CD4-positive, alpha-beta T cell treated with Interleukin-10 for 1 hour (primary cell): ENCODE measurements around the gene SLC37A1.

ENCODE experiments used
- DNase-seq: peaks from one replicate; pipeline ENCODE4 v3.0.0-alpha.2; 2020

The SLC37A1 gene

DNA sequence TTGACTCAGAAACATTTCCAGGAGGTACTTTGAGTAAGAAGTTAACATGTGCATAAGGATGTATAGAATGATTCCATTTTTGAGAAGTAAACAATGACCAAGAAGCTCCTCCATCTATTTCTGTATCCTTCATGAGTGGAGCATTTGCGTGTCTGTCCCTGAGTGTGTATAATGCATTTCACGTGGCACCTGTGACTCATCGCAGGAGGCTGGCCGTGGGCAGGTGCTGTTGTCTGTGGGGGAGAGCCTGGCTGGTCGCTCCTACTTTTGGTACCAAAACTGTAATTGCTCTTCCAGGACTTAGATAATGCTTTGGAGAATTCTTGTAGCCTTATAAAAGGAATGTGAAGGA, 16.5 kb downstream of the SLC37A1 start:
- no peak for DNase-seq

DNA sequence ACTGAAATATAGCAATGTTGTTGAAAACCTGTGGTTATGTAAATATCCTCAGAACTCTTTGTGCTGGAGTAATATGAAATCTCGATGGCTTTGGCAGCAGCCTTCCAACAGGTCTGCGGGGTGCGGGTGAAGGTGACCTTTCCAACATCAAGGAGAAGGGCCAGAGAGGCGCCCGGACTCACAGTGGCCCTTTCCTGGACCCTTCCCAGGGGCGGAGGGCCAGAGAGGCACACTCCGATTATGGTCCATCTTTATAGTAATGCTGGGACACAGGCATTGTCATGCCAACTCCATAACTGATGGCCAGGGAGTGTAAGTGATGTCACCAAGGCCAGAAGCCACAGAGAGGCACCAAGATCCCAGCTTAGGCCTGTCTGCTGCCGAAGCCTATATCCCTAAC, 18.1 kb downstream of the SLC37A1 start:
- no peak for DNase-seq

DNA sequence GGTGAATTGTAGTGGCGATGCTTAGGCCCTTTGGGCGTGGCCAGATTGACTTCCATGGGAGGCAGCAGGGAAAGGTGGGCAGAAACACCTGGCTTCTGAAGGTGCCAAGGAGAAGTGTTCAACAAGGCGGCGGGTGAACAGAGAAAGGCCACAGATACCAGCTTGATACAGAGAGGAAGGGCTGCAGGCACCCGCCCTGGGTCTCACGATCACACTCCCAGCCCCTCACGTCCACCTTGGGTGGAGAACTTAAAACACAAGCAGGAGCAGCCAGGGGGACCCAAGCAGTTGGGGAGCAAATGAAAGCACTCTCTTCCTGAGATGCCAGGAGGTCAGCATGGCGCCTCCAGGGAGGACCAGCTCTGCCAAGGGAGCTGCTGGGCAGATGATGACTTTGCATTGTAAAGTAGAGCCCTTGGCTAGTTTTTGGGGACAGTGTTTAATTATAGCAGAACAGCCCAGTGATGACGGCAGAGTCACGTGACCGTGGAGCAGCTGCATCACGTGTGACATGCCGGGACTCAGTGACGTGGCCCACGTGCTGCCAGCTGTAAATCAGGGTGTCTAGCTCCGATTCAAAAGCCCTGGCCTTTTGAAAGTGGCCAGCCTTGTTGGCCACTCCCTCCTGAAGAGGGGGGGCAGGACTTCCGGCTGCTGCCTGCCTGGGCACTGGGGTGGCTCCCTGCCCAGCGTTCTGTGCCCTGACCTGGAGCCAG, 19.0 kb downstream of the SLC37A1 start:
- DNase-seq = no peak

DNA sequence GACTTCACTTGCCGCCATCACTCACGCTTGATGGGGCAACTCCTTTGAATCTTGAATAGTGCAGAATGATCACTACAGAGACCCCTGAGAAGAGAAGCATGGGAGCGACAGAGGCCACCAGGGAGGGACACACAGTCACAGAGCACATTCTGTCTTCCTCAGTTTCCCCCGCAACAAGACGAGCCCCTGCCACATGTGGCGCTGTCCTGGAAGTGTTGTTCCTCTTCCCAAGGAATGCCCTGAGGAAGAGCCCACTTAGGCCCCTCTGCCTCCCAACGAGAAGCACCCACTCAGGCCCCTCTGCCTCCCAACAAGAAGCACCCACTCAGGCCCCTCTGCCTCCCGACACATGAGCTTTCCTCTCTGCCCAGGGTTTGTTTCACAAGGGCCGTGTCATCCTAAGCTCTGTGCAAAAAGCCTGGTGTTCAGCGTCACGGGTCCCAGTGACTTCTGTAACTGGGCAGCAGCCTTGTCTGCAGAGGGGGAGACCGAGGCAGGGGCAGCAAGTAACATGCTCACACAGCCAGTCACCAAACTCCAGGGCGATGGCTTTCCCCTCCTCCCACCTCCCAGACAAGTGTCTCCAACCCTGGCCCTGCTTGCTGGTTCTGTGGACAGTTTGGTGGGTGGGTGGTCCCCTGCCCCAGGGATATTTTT, 19.8 kb downstream of the SLC37A1 start:
- no peak for DNase-seq

DNA sequence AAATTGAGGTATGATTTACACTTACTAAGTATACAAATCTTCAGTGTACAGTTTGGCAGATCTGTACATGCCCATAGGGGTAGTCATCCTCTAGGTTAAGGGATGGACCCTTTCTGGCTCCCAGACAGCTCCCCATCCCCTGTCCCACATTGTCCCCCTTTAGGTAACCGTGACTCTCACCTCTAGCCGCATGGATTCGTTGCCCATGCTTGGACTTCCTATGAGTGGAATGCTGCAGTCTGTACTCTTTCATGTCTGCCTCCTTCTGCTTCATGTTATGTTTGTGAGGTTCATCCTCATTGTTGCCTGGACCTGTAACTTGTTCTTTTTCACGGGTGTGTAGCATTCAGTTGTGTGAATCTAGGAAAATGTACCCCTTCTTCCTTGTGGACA, 20.3 kb downstream of the SLC37A1 start:
- DNase-seq = no peak

DNA sequence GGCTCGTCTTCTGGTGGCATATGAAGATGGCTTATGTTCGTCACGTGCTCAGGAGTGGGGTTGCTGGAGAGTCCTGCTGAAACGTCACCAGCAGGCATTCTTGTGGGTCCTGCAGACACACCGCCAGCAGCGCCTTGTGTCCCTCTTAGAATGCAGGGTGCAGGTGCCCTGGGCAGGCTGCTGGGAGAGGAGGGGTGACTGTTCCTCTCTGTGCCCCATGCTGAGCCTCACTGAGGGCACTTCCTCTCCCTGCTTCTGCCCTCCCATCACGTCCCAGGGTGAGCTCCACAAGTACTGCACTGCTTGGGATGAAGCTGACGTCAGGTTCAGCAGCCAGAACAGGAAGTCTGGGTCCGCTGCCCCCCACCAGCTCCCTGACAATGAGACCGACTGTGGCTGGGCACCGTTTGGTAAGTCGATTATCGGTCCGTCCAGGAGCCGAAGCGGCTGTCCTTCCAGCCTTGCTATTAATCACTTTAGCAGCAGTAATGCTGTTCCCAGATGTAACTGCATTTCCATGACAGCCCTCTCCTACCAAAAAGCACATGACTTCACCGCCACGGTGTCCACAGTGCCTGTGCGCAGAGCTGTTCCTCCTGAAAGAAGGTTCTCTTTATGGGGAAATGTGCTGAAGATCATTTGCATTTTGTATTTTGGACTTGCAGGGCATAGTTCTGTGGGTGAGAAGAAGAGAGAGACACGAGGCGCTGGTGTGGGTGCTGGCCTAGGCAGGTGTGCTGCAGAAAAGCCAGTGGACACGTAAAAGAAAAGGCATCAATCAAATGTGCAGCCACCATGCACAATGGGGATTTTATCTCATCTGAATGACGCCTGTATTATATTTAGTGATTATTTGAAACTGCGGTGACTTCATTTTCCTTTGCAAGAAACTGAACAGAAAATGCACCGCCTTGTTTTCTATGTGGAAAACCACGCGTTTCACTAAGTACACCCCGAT, 21.0 kb downstream of the SLC37A1 start:
- DNase-seq = no peak

DNA sequence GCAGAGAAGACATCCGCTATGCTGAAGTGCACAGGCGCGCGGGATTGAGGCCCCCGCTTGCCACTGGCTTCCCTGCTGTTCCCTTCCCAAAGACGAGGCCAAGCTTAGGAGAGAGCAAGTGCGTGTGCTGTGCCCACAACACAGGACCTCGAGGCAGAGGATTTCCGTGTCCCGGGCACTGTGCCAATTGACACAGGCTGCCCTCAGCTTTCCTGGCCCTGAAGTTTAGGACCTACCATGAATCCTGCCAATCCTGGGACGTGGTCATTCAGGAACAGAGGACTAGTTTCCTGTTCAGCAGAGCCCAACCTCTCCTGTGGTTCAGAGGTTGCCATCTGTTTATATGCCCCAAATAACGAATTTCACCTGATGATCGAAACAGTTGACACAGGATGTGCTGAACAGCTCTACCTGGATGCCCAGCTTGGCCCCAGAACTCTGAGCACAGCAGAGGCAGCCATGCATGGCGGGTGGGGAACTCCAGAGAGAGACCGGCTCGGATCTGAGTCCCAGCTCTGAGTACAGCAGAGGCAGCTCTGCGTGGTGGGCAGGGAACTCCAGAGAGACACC, 22.0 kb downstream of the SLC37A1 start:
- DNase-seq = no peak

DNA sequence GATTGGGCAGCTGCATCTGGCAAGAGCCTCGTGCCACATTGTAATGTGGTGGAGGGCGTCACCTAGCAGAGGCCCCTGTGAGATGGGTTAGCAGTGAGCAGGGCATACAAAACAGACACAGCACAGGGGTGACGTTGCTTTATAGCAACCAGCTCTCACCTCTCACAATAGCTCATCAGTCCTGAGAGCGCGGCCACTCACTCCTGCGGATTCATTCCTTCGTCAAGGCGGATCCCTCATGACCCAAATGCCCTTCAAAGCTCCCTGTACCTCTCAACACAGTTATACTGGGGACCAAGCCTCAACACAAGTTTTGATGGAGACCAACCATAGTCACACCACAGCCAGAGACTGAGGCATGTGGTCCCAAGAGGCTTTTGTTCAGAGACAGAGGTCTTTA, 22.9 kb downstream of the SLC37A1 start:
- no peak for DNase-seq

DNA sequence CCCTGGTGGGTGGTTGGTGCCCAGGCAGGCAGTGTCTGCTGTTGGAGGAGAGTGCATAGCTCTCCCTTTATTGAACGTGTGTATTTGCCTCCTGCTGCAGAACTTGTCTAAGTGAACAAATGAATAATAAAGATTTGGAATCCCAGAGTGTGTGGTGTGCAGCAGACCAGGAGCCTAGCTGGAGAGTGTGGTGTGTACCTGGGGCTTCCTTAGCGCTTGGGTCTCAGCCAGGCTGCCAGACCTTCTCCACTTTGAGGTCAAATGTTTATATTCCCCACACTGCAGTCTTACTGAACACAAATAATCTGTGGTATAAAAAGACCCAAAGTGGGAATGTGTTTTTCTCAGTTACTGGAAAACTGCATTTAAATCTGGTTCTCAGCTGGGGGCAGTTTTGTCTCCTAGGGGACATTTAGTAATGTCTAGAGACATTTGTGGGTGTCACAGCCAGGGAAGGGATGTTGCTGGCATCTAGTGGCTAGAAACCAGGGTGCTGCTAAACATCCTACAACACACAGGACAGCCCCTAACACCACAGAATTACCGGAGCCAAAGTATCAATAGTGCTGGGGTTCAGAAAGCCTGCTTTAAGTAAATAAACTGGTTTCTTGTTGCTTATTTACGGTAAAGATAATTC, 23.6 kb downstream of the SLC37A1 start:
- DNase-seq = peak; percentile 40

DNA sequence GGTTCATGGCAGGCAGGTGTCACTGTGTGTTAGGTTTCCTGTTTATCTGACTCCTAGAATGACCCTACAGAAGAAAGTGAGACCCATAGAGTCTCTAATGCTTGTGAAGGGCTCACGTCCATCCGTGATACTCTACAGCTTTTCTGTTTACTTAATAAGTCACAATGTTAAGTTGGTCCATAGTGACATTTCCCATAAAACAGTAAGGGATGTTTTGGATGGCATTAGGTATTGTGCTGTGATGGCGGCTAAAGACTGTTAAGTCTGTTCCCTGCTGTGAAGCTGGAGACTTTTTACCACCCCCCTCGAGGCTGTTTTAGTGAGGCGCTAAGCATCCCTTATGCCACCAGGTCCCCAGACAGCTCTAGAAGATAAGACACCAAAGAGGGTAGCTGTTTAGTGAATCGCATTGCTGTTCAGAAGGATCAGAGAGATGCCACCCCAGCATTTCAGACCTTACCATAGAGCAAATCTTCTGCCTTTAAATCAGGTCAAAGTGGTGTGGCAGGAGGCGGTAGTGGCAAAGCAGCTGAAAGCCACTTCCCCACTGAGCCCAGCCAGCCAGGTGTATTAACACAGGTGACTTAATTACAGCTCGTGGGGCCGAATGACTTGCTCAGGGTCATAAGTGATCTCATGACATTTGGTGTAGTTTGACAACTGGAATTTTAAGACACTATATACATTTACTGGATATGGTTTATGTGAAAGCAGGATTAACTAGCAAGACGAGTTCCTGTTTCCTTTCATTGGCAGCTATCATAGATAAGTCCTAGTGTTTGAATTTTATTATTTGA, 25.0 kb downstream of the SLC37A1 start:
- DNase-seq = no peak

DNA sequence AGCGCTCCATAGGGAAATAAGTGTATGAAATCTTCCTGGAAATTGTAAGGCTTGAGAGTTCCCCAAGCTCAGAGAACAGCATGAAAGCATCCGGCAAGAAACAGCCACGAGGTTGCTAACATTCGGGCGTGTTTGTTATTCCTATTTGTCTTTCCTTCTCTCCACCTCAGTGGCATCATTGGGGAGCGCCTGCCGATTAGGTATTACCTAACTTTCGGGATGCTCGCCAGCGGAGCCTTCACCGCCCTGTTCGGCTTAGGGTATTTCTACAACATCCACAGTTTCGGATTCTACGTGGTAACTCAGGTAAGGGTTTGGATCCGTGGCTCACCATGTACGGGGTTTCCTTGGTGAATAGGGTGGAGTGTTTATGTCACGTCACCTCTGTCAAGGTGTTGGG, 25.7 kb downstream of the SLC37A1 start:
- DNase-seq = no peak

DNA sequence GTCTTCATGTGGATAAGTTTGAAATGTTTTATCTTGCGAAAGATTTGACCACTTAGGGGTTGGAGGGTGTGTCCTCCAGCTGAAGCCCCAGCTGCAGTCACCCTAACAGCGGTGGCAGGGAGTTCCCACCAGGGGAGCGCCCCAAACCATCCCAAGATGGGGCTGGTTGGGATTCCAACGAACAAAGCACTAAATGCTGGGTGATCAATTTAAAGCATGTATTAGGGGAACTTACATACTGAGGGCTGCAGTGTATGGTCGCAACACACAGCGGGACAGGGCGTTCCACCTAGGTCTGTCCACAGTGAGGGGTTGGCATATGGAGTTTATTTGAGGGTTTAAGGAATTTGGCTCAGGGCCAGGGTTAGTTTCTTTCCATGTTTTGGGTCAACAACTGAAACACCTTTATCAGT, 26.3 kb downstream of the SLC37A1 start:
- DNase-seq = no peak

DNA sequence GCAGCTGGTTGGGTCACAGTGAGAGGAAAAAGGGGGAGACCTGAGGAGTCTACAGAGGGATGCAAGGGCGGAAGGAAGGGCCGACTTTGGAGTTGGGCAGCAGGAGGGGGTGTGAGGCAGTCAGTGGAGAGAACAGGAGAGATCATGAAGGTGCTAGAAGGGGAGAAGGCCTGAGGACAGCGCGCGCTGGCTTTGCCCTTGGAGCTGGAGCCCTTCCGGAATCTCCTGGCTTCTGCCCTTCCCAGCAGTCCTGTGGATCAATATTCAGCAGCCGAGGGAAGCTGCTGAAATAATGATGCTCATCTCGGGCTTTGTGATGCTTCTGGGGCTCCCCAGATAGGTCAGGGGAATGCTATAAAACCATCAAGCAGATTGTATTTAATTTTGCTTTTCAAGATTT, 26.7 kb downstream of the SLC37A1 start:
- DNase-seq = no peak

DNA sequence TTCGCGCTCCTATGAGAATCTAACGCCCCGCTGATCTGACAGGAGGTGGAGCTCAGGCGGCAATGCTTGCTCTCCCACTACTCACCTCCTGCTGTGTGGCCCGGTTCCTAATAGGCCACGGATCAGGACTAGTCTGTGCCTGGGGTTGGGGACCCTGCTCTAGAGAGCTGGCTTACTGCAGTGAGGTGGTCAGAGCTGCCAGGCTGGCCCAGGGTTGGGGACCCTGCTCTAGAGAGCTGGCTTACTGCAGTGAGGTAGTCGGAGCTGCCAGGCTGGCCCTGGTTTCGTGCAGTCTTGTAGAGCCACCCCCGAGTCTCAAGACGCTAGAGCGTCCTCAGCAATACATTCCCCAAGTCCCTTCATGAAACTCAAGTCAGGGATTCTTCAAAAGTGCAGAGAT, 27.5 kb downstream of the SLC37A1 start:
- DNase-seq = no peak

DNA sequence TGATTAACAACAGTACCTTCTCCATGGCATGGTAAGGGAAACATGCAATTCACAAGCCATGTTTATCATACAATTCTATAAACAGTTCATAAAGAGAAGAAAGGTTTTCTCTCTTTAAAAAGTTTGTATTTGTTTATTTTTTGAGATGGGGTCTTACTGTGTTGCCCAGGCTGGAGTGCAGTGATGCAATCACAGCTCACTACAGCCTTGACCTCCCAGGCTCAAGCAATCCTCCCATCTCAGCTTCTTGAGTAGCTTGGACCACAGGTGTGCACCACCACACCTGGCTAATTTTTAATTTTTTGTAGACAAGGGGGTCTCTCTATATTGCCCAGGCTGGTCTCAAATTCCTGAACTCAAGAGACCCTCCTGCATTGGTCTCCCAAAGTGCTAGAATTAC, 28.0 kb downstream of the SLC37A1 start:
- DNase-seq = no peak

DNA sequence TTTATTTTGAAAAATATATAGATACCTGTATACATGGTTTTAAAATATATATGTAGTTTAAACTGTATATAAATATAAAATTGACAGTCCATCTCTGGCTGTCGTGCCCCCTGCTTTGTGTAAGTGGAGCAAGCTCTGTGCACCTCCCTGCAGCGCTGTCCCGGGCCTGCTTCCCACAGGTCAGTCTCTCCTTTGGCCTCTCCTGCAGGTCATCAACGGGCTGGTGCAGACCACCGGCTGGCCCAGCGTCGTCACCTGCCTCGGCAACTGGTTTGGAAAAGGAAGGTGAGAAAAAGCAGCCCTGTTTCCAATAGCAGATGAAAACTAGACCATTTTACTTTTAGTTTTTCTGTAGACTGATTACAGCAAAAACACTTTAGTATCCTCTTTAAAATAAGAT, 28.5 kb downstream of the SLC37A1 start:
- DNase-seq = no peak

DNA sequence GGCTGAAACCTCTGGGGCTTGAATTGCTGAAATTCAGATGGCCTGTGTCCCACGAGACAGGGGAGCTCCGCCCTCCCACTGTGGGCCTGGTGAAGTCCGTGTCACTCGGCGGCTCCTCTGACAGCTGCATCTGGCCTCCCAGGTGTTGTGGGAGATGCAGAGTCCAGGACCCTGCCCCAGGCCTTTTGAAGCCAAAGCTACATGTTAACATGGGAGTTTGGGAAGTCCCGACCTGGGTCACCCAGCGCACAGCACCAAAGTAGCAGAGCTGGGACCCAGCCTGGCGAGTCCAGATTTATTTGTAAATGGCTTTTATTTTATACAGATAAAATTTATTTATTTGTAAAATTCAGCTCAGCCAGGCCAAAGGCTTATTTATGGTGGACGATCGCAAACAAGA, 28.9 kb downstream of the SLC37A1 start:
- no peak for DNase-seq

DNA sequence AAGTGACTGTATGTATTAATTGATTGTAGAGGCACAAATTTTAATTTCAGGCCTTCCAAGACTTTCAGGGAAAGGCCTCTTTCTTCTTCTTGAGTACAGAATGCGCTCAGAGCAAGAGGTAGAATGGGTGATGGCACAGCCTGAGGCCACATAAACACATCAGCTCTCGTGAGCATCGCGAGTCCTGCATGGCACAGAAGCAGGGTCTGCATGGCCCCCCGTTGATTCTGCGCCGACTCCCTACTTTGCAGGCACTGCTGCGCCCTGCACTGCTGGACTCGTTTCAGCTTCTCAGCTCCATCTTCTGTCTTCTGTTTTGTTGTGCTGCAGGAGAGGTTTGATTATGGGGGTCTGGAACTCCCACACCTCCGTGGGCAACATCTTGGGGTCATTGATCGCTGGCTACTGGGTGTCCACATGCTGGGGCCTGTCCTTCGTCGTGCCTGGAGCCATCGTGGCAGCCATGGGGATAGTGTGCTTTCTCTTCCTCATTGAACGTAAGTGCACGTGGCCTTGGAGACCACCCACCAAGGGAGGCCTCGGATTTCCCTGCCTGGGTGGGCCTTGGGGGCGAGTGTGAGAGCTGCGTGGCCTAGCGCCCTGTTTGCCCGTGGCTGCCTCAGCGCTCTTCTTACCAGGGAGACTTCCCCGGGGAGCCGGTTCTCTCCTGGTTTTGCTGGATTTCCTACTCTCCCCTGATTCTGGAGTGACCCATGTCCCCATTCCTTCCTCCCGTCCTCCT, 29.6 kb downstream of the SLC37A1 start:
- DNase-seq = no peak

DNA sequence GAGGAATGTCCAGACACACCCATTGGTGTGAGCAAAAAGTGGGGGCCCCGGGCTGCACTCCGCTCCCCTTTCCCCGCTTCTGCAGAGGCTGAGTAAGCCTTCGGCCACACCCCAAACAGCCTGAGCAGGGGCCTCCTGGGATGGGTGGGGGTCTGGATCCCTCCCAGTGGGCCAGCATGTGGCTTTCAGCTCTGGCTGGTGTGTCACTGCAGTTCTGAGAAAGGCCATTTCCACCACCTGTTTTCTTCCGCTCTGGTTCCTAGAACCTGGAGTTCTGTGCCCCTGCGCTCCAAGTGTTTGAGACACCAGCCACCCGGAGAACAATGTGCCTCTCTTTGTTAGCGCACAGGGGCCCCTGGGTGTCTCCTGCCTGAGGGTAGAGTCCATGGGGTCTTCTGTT, 30.9 kb downstream of the SLC37A1 start:
- no peak for DNase-seq

DNA sequence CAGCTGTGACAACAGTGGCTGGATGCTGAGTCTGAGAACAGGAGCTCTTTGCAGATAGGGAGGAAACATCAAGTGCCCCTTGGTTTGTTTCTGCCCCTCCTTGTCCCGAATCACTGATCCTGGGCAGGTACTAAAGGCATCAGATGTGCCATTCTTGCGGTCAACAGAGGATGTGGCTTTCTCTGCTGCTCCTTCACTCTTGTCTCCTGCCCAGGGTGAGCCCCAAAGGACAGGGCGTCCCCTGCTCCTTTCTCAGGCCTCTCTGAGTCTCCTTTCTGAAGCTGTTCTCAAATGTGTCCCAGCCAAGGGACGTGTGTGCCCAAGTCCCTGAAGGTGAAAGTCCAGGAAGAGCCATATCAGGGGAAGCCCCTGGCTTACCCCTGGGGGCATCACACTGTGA, 31.7 kb downstream of the SLC37A1 start:
- DNase-seq = no peak

DNA sequence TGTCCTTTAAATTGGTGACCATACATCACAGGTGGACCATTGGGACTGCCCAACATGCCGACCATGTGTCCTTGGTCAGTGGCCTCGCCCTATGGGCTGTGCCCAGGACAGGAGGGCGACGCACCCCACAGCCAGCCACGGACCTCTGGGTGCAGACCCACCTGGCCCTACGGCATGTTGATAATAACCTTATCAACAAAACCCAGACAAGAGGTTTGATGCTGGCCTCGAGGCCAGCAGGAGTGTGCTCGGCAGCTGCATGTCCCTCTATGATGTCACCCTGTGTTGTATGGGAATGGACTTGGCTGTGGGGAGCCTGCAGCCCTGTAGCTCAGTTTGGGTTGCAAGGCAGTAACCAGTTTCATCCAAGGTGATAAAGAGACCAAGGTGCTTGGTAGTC, 32.1 kb downstream of the SLC37A1 start:
- DNase-seq = no peak
